ENCODE results near the gene UTP14C.

The UTP14C gene

DNA sequence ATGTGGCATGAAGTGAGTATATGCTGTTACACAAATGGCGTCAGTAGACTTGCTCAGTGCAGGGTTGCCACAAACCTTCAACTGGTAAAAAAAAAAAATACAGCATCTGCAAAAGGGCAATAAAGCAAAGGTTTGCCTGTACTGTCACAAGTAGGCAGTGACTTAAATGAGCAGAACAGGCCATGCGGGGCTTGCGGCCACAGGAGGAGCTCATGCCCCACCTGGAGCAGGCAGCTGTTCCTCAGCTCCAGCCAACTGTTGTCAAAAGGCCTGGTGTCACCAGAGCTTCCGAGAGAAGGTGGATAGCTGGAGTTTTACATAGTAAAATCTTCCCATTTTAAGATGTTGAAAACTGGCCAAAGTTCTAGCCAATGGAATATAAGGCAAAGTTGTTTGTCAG lies 20.9 kb upstream of the UTP14C start:
- no peak for TF ChIP-seq CTCF (IDR thresholded peaks at IDR 0.05)
- TF ChIP-seq ZFX (IDR thresholded peaks at IDR 0.05; ENCODE audit: borderline replicate concordance) = no peak
- no peak overlapping the region for H3K27ac ChIP-seq

GRCh38 chr13:52004511-52005170 lies 19.9 kb upstream of the UTP14C start:
- TF ChIP-seq ZFX (IDR thresholded peaks at IDR 0.05; ENCODE audit: borderline replicate concordance) (no peak), CTCF (IDR thresholded peaks at IDR 0.05) (no peak)
- H3K27ac ChIP-seq = no peak overlapping the region

DNA sequence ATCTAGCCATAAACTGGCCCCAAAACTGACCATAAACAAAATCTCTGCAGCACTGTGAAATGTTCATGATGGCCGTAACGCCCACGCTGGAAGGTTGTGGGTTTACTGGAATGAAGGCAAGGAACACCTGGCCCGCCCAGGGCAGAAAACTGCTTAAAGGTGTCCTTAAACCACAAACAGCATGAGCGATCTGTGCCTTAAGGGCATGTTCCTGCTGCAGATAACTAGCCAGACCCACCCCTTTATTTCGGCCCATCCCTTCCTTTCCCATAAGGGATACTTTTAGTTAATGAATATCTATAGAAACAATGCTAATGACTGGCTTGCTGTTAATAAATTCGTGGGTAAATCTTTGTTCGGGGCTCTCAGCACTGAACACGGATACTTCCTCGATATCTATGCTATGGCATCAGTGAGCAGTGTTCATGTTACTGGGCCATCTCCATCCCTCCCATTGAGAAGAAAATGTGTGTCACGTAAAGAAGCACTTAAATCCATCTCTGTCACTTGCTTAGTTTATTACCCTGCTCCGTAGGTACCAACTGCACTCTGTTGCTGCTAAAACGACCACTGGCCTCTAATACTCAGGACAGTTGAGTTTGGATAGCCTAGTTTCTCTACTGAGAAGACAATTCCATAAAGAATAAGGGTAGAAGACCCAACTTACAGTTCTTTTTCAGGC lies 18.5 kb upstream of the UTP14C start:
- H3K27ac ChIP-seq = no peak overlapping the region
- no peak for TF ChIP-seq ZFX (IDR thresholded peaks at IDR 0.05; ENCODE audit: borderline replicate concordance)
- TF ChIP-seq CTCF (IDR thresholded peaks at IDR 0.05) = no peak

DNA sequence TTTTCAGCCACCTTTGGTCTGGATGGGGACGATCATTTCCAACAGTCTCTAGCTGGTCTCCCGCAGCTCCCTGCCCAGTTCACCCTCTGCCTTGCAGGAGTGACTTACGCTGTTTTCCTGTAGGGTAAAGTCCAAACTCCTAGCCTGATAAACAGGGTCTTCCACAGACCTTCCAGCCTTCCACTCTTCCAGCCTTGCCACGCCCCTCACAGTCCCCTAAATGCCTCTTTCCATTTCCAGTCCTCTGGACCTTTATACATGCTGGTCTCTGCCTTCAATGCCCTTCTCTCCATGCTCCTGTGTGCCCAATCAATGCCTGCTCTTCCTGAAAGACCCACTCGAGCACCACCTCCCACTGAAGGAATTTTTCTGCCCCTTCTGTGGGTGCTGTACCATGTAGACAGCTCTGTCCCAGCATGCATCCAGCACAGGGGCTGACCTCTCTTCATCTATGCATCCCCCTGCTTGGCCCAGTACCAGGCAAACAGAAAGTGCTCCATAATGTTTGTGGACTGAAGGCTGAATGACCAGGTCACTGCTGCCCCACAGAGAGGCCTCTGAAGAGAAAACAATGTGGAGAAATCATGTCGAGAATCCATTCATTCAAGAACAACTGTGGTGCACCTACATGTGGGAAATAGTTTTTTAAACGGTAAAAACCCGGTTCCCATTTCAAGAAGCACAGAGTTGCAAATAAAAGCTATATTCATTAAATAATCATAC lies 17.8 kb upstream of the UTP14C start:
- no peak for TF ChIP-seq CTCF (IDR thresholded peaks at IDR 0.05)
- no peak for TF ChIP-seq ZFX (IDR thresholded peaks at IDR 0.05; ENCODE audit: borderline replicate concordance)
- H3K27ac ChIP-seq = no peak overlapping the region

GRCh38 chr13:52009946-52010345 lies 14.5 kb upstream of the UTP14C start:
- TF ChIP-seq ZFX (IDR thresholded peaks at IDR 0.05; ENCODE audit: borderline replicate concordance) = no peak
- no peak overlapping the region for H3K27ac ChIP-seq

DNA sequence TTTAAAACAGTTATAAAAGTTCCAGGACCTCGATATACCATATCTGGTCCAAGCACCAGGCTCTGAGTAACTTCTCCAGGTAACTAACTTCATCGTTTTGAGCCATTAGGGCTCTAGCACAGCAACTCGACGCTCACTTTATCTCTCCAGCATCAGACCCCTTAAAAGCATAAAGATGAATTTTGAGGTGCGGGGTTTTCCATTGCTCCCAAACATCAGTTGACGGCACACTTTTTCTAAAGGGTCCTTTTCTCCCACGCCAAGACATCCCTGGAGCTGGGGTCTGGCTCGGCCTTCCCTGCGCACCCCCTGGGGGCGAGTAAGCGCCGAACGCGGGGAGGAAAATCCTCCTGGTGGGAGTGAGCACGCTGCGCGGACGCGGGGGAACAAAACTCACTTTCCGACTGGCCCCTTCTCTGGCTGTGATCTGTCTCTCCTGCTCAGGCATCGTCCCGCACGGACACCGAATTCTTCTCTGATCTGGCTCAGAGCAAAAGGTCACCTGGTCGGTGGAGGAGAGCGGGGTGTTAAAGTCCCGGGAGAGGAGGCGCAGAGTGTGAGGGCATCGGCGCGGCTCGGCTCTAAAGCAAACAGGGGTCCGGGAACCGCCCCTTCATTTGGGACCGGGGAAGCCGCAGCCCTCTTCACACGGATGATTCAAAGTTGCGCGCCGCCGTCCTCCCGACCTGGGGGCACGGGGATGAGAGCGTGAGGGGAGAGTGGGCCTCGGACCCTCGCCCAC lies 13.4 kb upstream of the UTP14C start, which contains the start of gene ATP7B:
Gene ATP7B, minus strand, starts transcription at position 561 of the 742 bp plus-strand sequence. Its CDS starts 113 bp downstream, at position 448.
- H3K27ac ChIP-seq = peak within 1 kb of the TSS; percentile 60
- TF ChIP-seq CTCF (IDR thresholded peaks at IDR 0.05) (no peak), ZFX (IDR thresholded peaks at IDR 0.05; ENCODE audit: borderline replicate concordance) (no peak)

Measured in 22Rv1 (cell line).